DOHH2 (cell line): ENCODE data around the gene CLECL1.

ENCODE experiments used
- CTCF ChIP-seq: fragments of 200-600 bp; sonication (generic); IDR thresholded peaks from one replicate; pipeline ENCODE4 v1.5.1; 2014; ENCODE audit warnings: antibody characterized with exemption, mild to moderate bottlenecking, low read depth, low read length; ENCODE audit not compliant: poor library complexity, severe bottlenecking
- EZH2phosphoT487 ChIP-seq: fragments of 200-600 bp; sonication (generic); IDR thresholded peaks from 2 replicates; pipeline ENCODE4 v1.6.1; 2017; ENCODE audit warnings: borderline replicate concordance, mild to moderate bottlenecking, antibody characterized with exemption, low read length, moderate library complexity, mixed read lengths

- TF ChIP-seq CTCF, result no peak
- TF ChIP-seq EZH2phosphoT487, result no peak
These were observed 5.1 kb downstream of the CLECL1 start for GRCh38 chr12:9727813-9728212.
